Neural cell (in vitro differentiated cells): ENCODE measurements around the gene SOX9. TPM values are rescaled to one million over a fixed set of nuclear protein-coding genes. Genes with fewer than 3 reads are reported as not detected.

ENCODE experiments used
- H2AFZ ChIP-seq: fragments of 200-600, 300-800 bp; sonication (generic), shearing (Covaris generic); 2 replicates; pipeline ENCODE4 v1.6.0; 2014; ENCODE audit warnings: low read depth, mild to moderate bottlenecking, antibody characterized with exemption, low read length, moderate library complexity
- H3F3A ChIP-seq: fragments of 200-600 bp; shearing (Covaris generic); 2 replicates; pipeline ENCODE4 v1.6.1; 2016; ENCODE audit warnings: mild to moderate bottlenecking, moderate library complexity, mixed read lengths, antibody characterized with exemption, low read length; ENCODE audit not compliant: insufficient read depth, poor library complexity, severe bottlenecking
- H3K27ac ChIP-seq: fragments of 200-600, 300-800 bp; sonication (generic), shearing (Covaris generic); 2 replicates; pipeline ENCODE4 v1.5.1; 2014; ENCODE audit warnings: mild to moderate bottlenecking, low read length, moderate library complexity
- H3K27me3 ChIP-seq: fragments of 300-800, 200-600 bp; sonication (generic), shearing (Covaris generic); 2 replicates; pipeline ENCODE4 v1.6.0; 2014; ENCODE audit warnings: mild to moderate bottlenecking, low read depth, low read length, moderate library complexity; ENCODE audit not compliant: insufficient read depth
- H3K36me3 ChIP-seq: fragments of 300-800, 200-600 bp; sonication (generic), shearing (Covaris generic); 2 replicates; pipeline ENCODE4 v1.5.1; 2014; ENCODE audit warnings: mild to moderate bottlenecking, antibody characterized with exemption, low read length, moderate library complexity; ENCODE audit not compliant: insufficient read depth
- H3K4me2 ChIP-seq: fragments of 300-800, 200-600 bp; sonication (generic), shearing (Covaris generic); 2 replicates; pipeline ENCODE4 v1.6.0; 2014; ENCODE audit warnings: mild to moderate bottlenecking, low read length
- H3K4me3 ChIP-seq: fragments of 300-800, 200-600 bp; sonication (generic), shearing (Covaris generic); 2 replicates; pipeline ENCODE4 v1.5.1; 2014; ENCODE audit warnings: mild to moderate bottlenecking, low read length, moderate library complexity
- H3K79me2 ChIP-seq: fragments of 200-600 bp; shearing (Covaris generic); replicated peaks from 2 replicates; pipeline ENCODE4 v1.6.0; 2014; ENCODE audit warnings: mild to moderate bottlenecking, low read length, moderate library complexity; ENCODE audit not compliant: insufficient read depth
- H3K9ac ChIP-seq: fragments of 300-800, 200-600 bp; sonication (generic), shearing (Covaris generic); 2 replicates; pipeline ENCODE4 v1.6.1; 2016; ENCODE audit warnings: mild to moderate bottlenecking, low read length, mixed read lengths
- H3K9me2 ChIP-seq: fragments of 200-600 bp; shearing (Covaris generic); 2 replicates; pipeline ENCODE4 v1.6.1; 2016; ENCODE audit warnings: mild to moderate bottlenecking, low read length, mixed read lengths; ENCODE audit not compliant: insufficient read depth
- H3K9me3 ChIP-seq: fragments of 200-600, 300-800 bp; sonication (generic), shearing (Covaris generic); 2 replicates; pipeline ENCODE4 v1.6.1; 2016; ENCODE audit warnings: mild to moderate bottlenecking, mixed run types, low read length, moderate library complexity, mixed read lengths
- H4K20me1 ChIP-seq: fragments of 200-600 bp; shearing (Covaris generic); 2 replicates; pipeline ENCODE4 v1.6.1; 2016; ENCODE audit warnings: mild to moderate bottlenecking, mixed run types; ENCODE audit not compliant: insufficient read depth
- CTCF ChIP-seq: fragments of 450-650 bp; IDR thresholded peaks from 2 replicates; pipeline ENCODE4 v1.5.1; 2014; ENCODE audit warnings: antibody characterized with exemption, mild to moderate bottlenecking, moderate library complexity; ENCODE audit not compliant: poor library complexity, severe bottlenecking
- EP300 ChIP-seq: fragments of 450-650 bp; conservative IDR thresholded peaks from 2 replicates; pipeline ENCODE4 v1.6.1; 2014; ENCODE audit warnings: antibody characterized with exemption, mild to moderate bottlenecking, moderate library complexity; ENCODE audit not compliant: poor library complexity, severe bottlenecking
- EZH2 ChIP-seq: fragments of 200-600, 300-800 bp; shearing (Covaris generic), sonication (generic); IDR thresholded peaks from 2 replicates; pipeline ENCODE4 v1.6.1; 2014; ENCODE audit warnings: antibody characterized with exemption, low read length, borderline replicate concordance, mild to moderate bottlenecking; ENCODE audit not compliant: insufficient read depth, poor library complexity, severe bottlenecking
- MXI1 ChIP-seq: fragments of 450-650 bp; conservative IDR thresholded peaks from 2 replicates; pipeline ENCODE4 v1.6.1; 2014; ENCODE audit warnings: antibody characterized with exemption, mild to moderate bottlenecking; ENCODE audit not compliant: poor library complexity, severe bottlenecking
- POLR2AphosphoS5 ChIP-seq: IDR thresholded peaks from 2 replicates; pipeline ENCODE4 v1.6.1; 2012
- RAD21 ChIP-seq: fragments of 450-650 bp; conservative IDR thresholded peaks from 2 replicates; pipeline ENCODE4 v1.6.1; 2014; ENCODE audit warnings: antibody characterized with exemption, mild to moderate bottlenecking, moderate library complexity
- REST ChIP-seq: IDR thresholded peaks from 2 replicates; pipeline ENCODE4 v1.6.1; 2012; ENCODE audit warnings: borderline replicate concordance
- SMC3 ChIP-seq: fragments of 450-650 bp; conservative IDR thresholded peaks from 2 replicates; pipeline ENCODE4 v1.6.1; 2014; ENCODE audit warnings: antibody characterized with exemption, mild to moderate bottlenecking, moderate library complexity; ENCODE audit not compliant: poor library complexity
- TAF1 ChIP-seq: IDR thresholded peaks from 2 replicates; pipeline ENCODE4 v1.6.1; 2012; ENCODE audit warnings: low read depth
- polyA plus RNA-seq: library from polyadenylated mRNA; depleted of rRNA; stranded (reverse); fragments of >200 nt; gene quantifications from 2 replicates; pipeline ENCODE4 v1.2.3, GENCODE V29; 2014

The SOX9 gene
- polyA plus RNA-seq, 1 donor from 2014 or later, result 0.68 TPM

- Histone ChIP-seq H3K79me2 (peaks cover 34% of the 10 kb centered on the region), H3K9ac (peak overlapping the region; percentile 64), H2AFZ (peak overlapping the region; percentile 56), H4K20me1 (no peaks in the 10 kb centered on the region), H3K27me3 (peaks cover 46% of the 10 kb centered on the region), H3K9me3 (peaks cover under 1% of the 10 kb centered on the region), H3K27ac (no peak overlapping the region), H3K4me3 (peak overlapping the region; percentile 93), H3K9me2 (no peaks in the 10 kb centered on the region), H3F3A (no peaks in the 10 kb centered on the region), H3K4me2 (peak overlapping the region; percentile 78), H3K36me3 (no peaks in the 10 kb centered on the region)
- TF ChIP-seq RAD21, result no peak
- TF ChIP-seq CTCF, result peak; percentile 2
Observed at GRCh38 chr17:72122010-72122764, 1.4 kb downstream of the SOX9 start.

GRCh38 chr17:72122765-72123529 lies 2.1 kb downstream of the SOX9 start:
- H3K4me3 ChIP-seq, result peak overlapping the region; percentile 93
- peak overlapping the region; percentile 30 for H2AFZ ChIP-seq
- H3K79me2 ChIP-seq, result peaks cover 34% of the 10 kb centered on the region
- TF ChIP-seq POLR2AphosphoS5 (no peak), SMC3 (peak; percentile 41), RAD21 (peak; percentile 55)
- no peaks in the 10 kb centered on the region for H4K20me1 ChIP-seq
- H3F3A ChIP-seq, result no peaks in the 10 kb centered on the region
- H3K9ac ChIP-seq, result peak overlapping the region; percentile 64
- H3K27ac ChIP-seq, result no peak overlapping the region
- no peaks in the 10 kb centered on the region for H3K9me3 ChIP-seq
- peaks cover 38% of the 10 kb centered on the region for H3K27me3 ChIP-seq
- no peaks in the 10 kb centered on the region for H3K36me3 ChIP-seq
- H3K4me2 ChIP-seq, result peak overlapping the region; percentile 55
- H3K9me2 ChIP-seq, result no peaks in the 10 kb centered on the region

GRCh38 chr17:72123530-72124437 lies 3.0 kb downstream of the SOX9 start:
- H3K4me3 ChIP-seq, result peak overlapping the region; percentile 93
- H3K27ac ChIP-seq, result no peak overlapping the region
- no peaks in the 10 kb centered on the region for H3F3A ChIP-seq
- H3K9ac ChIP-seq, result peak overlapping the region; percentile 64
- H2AFZ ChIP-seq, result no peak overlapping the region
- H3K79me2 ChIP-seq, result peaks cover 34% of the 10 kb centered on the region
- no peaks in the 10 kb centered on the region for H3K9me2 ChIP-seq
- H3K9me3 ChIP-seq, result no peaks in the 10 kb centered on the region
- TF ChIP-seq MXI1, result no peak
- no peak for TF ChIP-seq RAD21
- no peak for TF ChIP-seq CTCF
- no peak for TF ChIP-seq EZH2
- no peak for TF ChIP-seq SMC3
- TF ChIP-seq TAF1, result no peak
- TF ChIP-seq EP300, result no peak
- TF ChIP-seq REST, result no peak
- TF ChIP-seq POLR2AphosphoS5, result no peak
- H3K27me3 ChIP-seq, result peaks cover 33% of the 10 kb centered on the region
- H3K36me3 ChIP-seq, result no peaks in the 10 kb centered on the region
- H4K20me1 ChIP-seq, result no peaks in the 10 kb centered on the region
- no peak overlapping the region for H3K4me2 ChIP-seq
